ENCODE results near the gene POPDC2. TPM values are rescaled to one million over a fixed set of nuclear protein-coding genes. Genes with fewer than 3 reads are reported as not detected.

Gene POPDC2
- total and polyA plus RNA-seq, 2 donors (not counting 1 experiment from before 2014, with no cell fraction given): 8.0 to 9.5 TPM

- H3K27ac ChIP-seq (ENCODE audit: low read length in 2 of 2): no peak overlapping the region
- no peaks in the 10 kb centered on the region for H3K27me3 ChIP-seq (replicated peaks in 1 of 4; ENCODE audit: control extremely low read depth in 1 of 4, control insufficient read depth in 3 of 4, insufficient read depth in 4 of 4, low read length in 3 of 4)
- no peak for TF ChIP-seq EZH2 (IDR thresholded peaks at IDR 0.05; ENCODE audit: borderline replicate concordance, insufficient read depth, low read depth, low read length, poor library complexity, severe bottlenecking)
- TF ChIP-seq CTCF (IDR thresholded peaks at IDR 0.05): no peak
- no peak overlapping the region for H3K4me2 ChIP-seq (replicated peaks; ENCODE audit: low read depth, low read length, poor library complexity, severe bottlenecking)
- no peak overlapping the region for H3K4me3 ChIP-seq (ENCODE audit: control extremely low read depth in 1 of 5, extremely low read depth in 1 of 5, insufficient read depth in 1 of 5, low read depth in 2 of 5, low read length in 4 of 5)
- H4K20me1 ChIP-seq (ENCODE audit: control insufficient read depth, insufficient read depth, low read length, poor library complexity, severe bottlenecking): no peaks in the 10 kb centered on the region
- H3K79me2 ChIP-seq (ENCODE audit: control insufficient read depth, insufficient read depth, low read length): no peaks in the 10 kb centered on the region
- Mint-ChIP-seq H3K4me1 (peaks cover 43% of the 10 kb centered on the region), H3K27me3 (no peaks in the 10 kb centered on the region), H3K4me3 (no peak overlapping the region), H3K27ac (no peak overlapping the region), H3K9me3 (ENCODE audit: insufficient read depth) (no peaks in the 10 kb centered on the region)
- ATAC-seq (ENCODE audit: low read depth) (no peak), DNase-seq (no peak)
- WGBS (ENCODE audit: insufficient coverage): 96% methylated on average over 8 of the region's 8 CpGs
- H3K9me3 ChIP-seq (ENCODE audit: control extremely low read depth in 1 of 3, control insufficient read depth in 2 of 3, insufficient read depth in 1 of 3, low read length in 2 of 3): no peaks in the 10 kb centered on the region
- H3K36me3 ChIP-seq (replicated peaks in 1 of 2; ENCODE audit: control extremely low read depth in 1 of 2, control insufficient read depth in 1 of 2, extremely low read depth in 1 of 2, insufficient read depth in 2 of 2, low read length in 1 of 2): no peaks in the 10 kb centered on the region
- peaks cover 29 to 30% of the 10 kb centered on the region in 2 donors for H3K4me1 ChIP-seq (ENCODE audit: control insufficient read depth in 2 of 2, insufficient read depth in 2 of 2, low read length in 2 of 2)
- POLR2A ChIA-PET: no interaction called here
- intact Hi-C loops (cut with micrococcal nuclease): loop anchor here (5.0 kb wide), 1 partner anchor 38 kb away; no protein-coding TSS in a partner anchor
- CTCF ChIA-PET: no interaction called here
- H3K9ac ChIP-seq (ENCODE audit: low read length): no peak overlapping the region
- H2AFZ ChIP-seq (ENCODE audit: insufficient read depth, low read depth, low read length, poor library complexity, severe bottlenecking): no peak overlapping the region
Measured at GRCh38 chr3:119625451-119626153, 34.8 kb downstream of the POPDC2 start.

GRCh38 chr3:119624002-119624720, 36.2 kb downstream of the POPDC2 start:
- DNase-seq: no peak
- Mint-ChIP-seq H3K27ac (no peak overlapping the region), H3K27me3 (no peaks in the 10 kb centered on the region), H3K9me3 (ENCODE audit: insufficient read depth) (no peaks in the 10 kb centered on the region), H3K4me3 (no peak overlapping the region), H3K4me1 (peaks cover 36% of the 10 kb centered on the region)
- TF ChIP-seq EZH2 (IDR thresholded peaks at IDR 0.05; ENCODE audit: borderline replicate concordance, insufficient read depth, low read depth, low read length, poor library complexity, severe bottlenecking): no peak
- WGBS (ENCODE audit: insufficient coverage): 86% methylated on average over 5 of the region's 9 CpGs
- Histone ChIP-seq H3K27me3 (replicated peaks in 1 of 4; ENCODE audit: control extremely low read depth in 1 of 4, control insufficient read depth in 3 of 4, insufficient read depth in 4 of 4, low read length in 3 of 4) (no peaks in the 10 kb centered on the region), H3K9me3 (ENCODE audit: control extremely low read depth in 1 of 3, control insufficient read depth in 2 of 3, insufficient read depth in 1 of 3, low read length in 2 of 3) (no peaks in the 10 kb centered on the region), H3K36me3 (replicated peaks in 1 of 2; ENCODE audit: control extremely low read depth in 1 of 2, control insufficient read depth in 1 of 2, extremely low read depth in 1 of 2, insufficient read depth in 2 of 2, low read length in 1 of 2) (no peaks in the 10 kb centered on the region), H4K20me1 (ENCODE audit: control insufficient read depth, insufficient read depth, low read length, poor library complexity, severe bottlenecking) (no peaks in the 10 kb centered on the region), H3K4me3 (ENCODE audit: control extremely low read depth in 1 of 5, extremely low read depth in 1 of 5, insufficient read depth in 1 of 5, low read depth in 2 of 5, low read length in 4 of 5) (no peak overlapping the region), H3K4me2 (replicated peaks; ENCODE audit: low read depth, low read length, poor library complexity, severe bottlenecking) (no peak overlapping the region), H3K9ac (ENCODE audit: low read length) (no peak overlapping the region), H3K27ac (ENCODE audit: low read length in 2 of 2) (no peak overlapping the region), H3K79me2 (ENCODE audit: control insufficient read depth, insufficient read depth, low read length) (no peaks in the 10 kb centered on the region), H3K4me1 (ENCODE audit: control insufficient read depth in 2 of 2, insufficient read depth in 2 of 2, low read length in 2 of 2) (peaks cover 26 to 28% of the 10 kb centered on the region in 2 donors), H2AFZ (ENCODE audit: insufficient read depth, low read depth, low read length, poor library complexity, severe bottlenecking) (no peak overlapping the region)
- POLR2A ChIA-PET: no interaction called here
- intact Hi-C loops (cut with micrococcal nuclease): no loop called here
- ATAC-seq (ENCODE audit: low read depth): no peak
- CTCF ChIA-PET: interaction anchor here (2.0 kb wide), 1 partner anchor 57 kb away, joined by 5 read pairs; no protein-coding TSS in a partner anchor
